Measurements from ENCODE around the gene FBXL4.
"Not testable (repeated sequence)": the region's sequence is repeated elsewhere in the genome, so short reads cannot be mapped to it uniquely, and the experiment has no call there.

Gene FBXL4

DNA sequence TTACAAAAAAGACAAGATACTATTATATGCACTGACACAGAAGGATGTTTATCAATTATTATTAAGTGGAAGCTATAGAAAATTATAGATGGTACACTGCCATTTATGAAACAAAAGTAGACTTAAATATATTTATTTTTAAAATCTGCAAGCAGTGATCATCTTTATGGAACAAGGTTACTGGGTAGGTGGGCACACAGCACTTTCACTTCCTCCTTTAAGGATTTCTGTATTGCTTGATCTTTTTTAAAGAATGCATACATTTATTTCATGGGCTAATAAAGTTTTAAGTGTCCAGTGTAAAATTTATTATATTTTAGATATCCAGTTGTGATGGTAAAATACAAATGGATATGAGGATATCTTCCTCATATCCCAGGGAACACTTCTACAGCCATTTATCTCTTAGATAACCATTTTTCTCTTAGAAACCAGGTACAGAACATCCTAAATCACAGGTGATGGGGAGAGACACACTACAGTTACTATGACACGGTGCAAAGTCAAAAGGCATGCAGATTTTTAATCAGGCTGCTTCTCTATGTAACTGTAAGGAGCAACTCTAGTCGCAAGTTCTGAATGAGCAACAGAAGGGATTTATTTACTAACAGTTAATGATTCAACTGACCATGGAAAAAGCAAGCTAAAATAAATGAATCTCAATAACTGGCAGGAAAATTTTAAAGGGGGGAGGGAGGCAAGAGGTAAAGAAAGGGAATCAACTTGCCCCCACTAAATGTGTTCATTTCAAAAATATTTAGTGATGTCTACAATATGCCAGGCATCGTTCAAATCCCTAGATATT lies 2.2 kb downstream of the FBXL4 start:
- DNase-seq (ENCODE audit: low read depth), result no peak

- DNase-seq (ENCODE audit: low read depth), result peak; percentile 92
Observed at GRCh38 chr6:98944598-98945081, 3.1 kb downstream of the FBXL4 start.

DNA sequence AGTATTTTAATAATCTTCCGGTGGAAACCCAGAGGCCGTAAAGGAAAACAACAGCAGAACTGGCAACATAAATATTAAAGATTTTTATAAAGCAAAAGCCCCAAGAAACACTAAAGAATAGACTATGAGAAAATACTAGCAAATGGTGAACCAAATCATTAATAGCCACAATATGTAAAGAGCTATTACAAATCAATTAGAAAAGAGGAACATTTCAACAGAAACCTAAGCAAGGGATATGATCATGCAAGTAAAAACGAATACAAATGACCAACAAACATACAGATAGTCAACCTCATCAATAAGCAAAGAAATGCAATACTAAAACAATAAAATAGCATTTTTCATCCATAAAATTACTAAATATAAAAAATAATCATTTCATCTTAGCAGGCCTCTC lies 3.6 kb downstream of the FBXL4 start:
- DNase-seq (ENCODE audit: low read depth), result no peak

GRCh38 chr6:98942263-98942803 lies 5.4 kb downstream of the FBXL4 start:
- DNase-seq (ENCODE audit: low read depth), result no peak

- DNase-seq (ENCODE audit: low read depth), result peak; percentile 41
Observed at GRCh38 chr6:98941319-98941718, 6.4 kb downstream of the FBXL4 start.

- DNase-seq (ENCODE audit: low read depth), result no peak
Observed at GRCh38 chr6:98937351-98937750, 10.4 kb downstream of the FBXL4 start.

DNA sequence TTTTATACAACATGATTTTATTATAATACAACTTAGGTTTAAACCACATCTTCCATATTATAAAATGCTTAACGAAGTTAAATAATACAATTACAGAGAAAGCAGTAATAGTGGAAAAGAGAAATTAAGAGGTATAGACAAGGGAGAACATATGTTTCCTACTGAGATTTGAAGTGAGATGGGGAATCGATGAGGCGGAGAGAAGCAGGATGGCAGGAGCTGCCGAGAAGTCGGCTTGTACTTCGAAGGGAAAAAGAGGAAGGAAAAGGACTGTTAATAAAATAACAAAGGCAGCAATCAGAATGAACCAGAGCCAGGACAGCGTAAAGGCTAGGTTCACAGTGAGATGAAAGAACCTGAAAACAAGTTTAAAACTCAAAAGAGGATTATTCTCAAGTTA lies 15.4 kb downstream of the FBXL4 start:
- no peak for DNase-seq (ENCODE audit: low read depth)

- no peak for DNase-seq (ENCODE audit: low read depth)
Observed at GRCh38 chr6:98931696-98932095, 16.1 kb downstream of the FBXL4 start.

- no peak for DNase-seq (ENCODE audit: low read depth)
Observed at GRCh38 chr6:98929498-98930060, 18.2 kb downstream of the FBXL4 start.

- DNase-seq (ENCODE audit: low read depth), result no peak
Observed at GRCh38 chr6:98928688-98929087, 19.1 kb downstream of the FBXL4 start.

DNA sequence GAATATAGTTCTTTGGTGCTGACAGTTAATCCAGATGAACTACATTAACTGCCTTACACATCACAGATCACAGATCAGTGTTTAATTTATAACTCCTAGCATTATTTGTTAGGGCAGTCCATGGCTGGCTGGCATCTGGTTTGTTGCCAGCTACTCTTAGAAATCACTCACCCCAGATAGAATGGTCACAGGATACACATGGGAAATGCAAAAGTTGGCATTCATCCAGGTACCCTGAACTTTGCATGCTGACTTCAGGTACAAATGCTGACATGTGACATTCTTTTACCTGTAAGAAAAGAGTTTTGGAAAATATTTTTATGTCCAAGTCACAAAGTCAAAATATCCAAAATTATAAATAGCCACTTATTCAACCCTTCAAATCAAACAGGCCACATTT lies 20.2 kb downstream of the FBXL4 start:
- no peak for DNase-seq (ENCODE audit: low read depth)

DNA sequence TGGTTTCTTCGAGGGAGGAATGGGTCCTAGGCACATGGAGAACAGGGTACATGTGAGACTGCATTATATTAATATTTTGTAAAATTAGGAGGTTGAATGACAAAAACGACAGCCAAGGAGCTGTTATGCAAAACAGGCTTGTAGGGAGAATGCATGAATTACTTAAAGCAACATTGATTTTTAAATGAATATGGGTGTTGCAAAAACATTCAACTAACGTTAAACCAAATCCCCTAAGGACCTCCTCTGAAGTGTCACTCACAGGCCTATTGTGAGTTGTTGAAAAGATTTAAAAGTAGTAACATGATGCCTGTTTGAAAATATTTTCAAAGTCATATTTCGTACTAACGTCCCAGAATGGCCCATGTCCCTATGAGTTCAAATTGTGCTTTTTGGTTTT lies 21.9 kb downstream of the FBXL4 start:
- DNase-seq (ENCODE audit: low read depth), result no peak

- no peak for DNase-seq (ENCODE audit: low read depth)
Observed at GRCh38 chr6:98924647-98925046, 23.1 kb downstream of the FBXL4 start.

- DNase-seq (ENCODE audit: low read depth), result no peak
Observed at GRCh38 chr6:98920904-98921431, 26.8 kb downstream of the FBXL4 start.

- not testable (repeated sequence) for DNase-seq (ENCODE audit: low read depth)
Observed at GRCh38 chr6:98910946-98911345, 36.8 kb downstream of the FBXL4 start.

DNA sequence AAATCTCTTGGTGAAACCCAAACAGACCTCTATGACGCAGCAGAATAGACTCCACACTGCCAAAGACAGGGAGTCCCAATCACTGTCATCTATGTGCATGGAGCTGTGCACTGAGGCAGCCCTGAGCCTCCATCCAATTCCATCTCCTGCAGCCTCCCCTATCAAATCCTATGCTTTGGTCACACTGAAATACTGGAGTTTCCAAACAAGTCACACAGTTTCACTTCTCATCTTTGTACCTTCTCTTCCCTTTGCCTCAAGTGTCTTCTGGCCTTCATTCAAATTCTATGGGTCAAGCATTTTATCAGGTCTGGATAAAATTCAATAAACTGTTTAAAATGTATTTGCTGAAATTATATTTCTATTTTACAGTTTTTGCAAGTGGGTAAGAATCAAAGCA lies 38.5 kb downstream of the FBXL4 start:
- DNase-seq (ENCODE audit: low read depth), result no peak

- DNase-seq (ENCODE audit: low read depth), result not testable (repeated sequence)
Observed at GRCh38 chr6:98906342-98906741, 41.4 kb downstream of the FBXL4 start.

GRCh38 chr6:98905759-98906158 lies 42.0 kb downstream of the FBXL4 start:
- DNase-seq (ENCODE audit: low read depth), result no peak

GRCh38 chr6:98904096-98904495 lies 43.6 kb downstream of the FBXL4 start:
- no peak for DNase-seq (ENCODE audit: low read depth)

DNA sequence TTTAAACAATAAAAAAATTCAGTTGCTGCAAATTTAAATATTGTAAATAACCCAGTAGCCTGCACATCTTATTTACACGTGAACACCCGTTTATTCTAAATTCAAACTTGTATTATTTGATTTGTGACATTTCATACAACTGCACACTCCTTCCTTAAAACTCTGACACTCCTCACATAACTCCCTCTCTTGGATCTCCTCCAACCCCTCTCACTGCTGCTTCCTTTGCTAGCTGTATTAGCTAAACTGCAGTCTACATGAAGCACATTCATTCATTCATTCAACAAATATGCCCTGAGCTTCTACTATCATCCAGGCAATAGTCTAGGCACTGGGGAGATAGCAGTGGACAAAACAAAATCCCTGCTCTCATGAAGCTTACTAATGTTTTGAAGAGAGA lies 47.0 kb downstream of the FBXL4 start:
- DNase-seq (ENCODE audit: low read depth), result no peak

- DNase-seq (ENCODE audit: low read depth), result peak; percentile 48
Observed at GRCh38 chr6:98894810-98895209, 52.9 kb downstream of the FBXL4 start.

GRCh38 chr6:98887650-98888049 lies 60.1 kb downstream of the FBXL4 start:
- DNase-seq (ENCODE audit: low read depth), result peak; percentile 7

- no peak for DNase-seq (ENCODE audit: low read depth)
Observed at GRCh38 chr6:98885330-98885729, 62.4 kb downstream of the FBXL4 start.
